CD4-positive, CD25-positive, alpha-beta regulatory T cell (primary cell): ENCODE data around the gene MERTK. TPM values are rescaled to one million over a fixed set of nuclear protein-coding genes. Genes with fewer than 3 reads are reported as not detected.
"Not testable (repeated sequence)": the region's sequence is repeated elsewhere in the genome, so short reads cannot be mapped to it uniquely, and the experiment has no call there.

Source experiments
- ATAC-seq, 2 donors: fragments of 150-1000 bp; cut with Tn5 transposase; one replicate each; pipeline ENCODE4 v1.10.0; 2021; ENCODE audit warnings: low read depth in 2 of 2, moderate number of reproducible peaks in 2 of 2, moderate library complexity in 1 of 2
- DNase-seq, 3 donors: peaks; one replicate each; pipeline versions ENCODE4 v3.0.0 to v3.0.0-alpha.2; 2012 to 2022; ENCODE audit warnings: mixed read lengths in 1 of 3
- H3K27ac ChIP-seq: one replicate; pipeline ENCODE4 v1.7.0; 2013; ENCODE audit warnings: mild to moderate bottlenecking, low read length; ENCODE audit not compliant: insufficient read depth, poor library complexity, severe bottlenecking
- H3K27me3 ChIP-seq: one replicate; pipeline ENCODE4 v1.7.0; 2013; ENCODE audit warnings: low read length; ENCODE audit not compliant: control insufficient read depth, insufficient read depth
- H3K36me3 ChIP-seq: one replicate; pipeline ENCODE4 v1.7.0; 2013; ENCODE audit warnings: mild to moderate bottlenecking, low read length, moderate library complexity; ENCODE audit not compliant: control insufficient read depth, insufficient read depth
- H3K4me1 ChIP-seq: 2 replicates; pipeline ENCODE4 v1.7.0; 2013; ENCODE audit warnings: mild to moderate bottlenecking, low read length; ENCODE audit not compliant: insufficient read depth, control insufficient read depth, poor library complexity, severe bottlenecking
- H3K4me3 ChIP-seq: one replicate; pipeline ENCODE4 v1.7.0; 2013; ENCODE audit warnings: low read depth, mild to moderate bottlenecking, low read length, moderate library complexity
- H3K9me3 ChIP-seq, 2 experiments: 1 replicate in 1 of 2; 2 replicates in 1 of 2; pipeline ENCODE4 v1.7.0; 2013; ENCODE audit warnings: low read length in 2 of 2, mild to moderate bottlenecking in 1 of 2, moderate library complexity in 1 of 2; ENCODE audit not compliant: control insufficient read depth in 2 of 2
- H3K27ac Mint-ChIP-seq, 3 donors: one replicate each; pipeline ENCODE4 v1.8.0; 2020 to 2022; ENCODE audit warnings: mild to moderate bottlenecking in 3 of 3, mixed read lengths in 3 of 3, moderate library complexity in 2 of 3
- H3K27me3 Mint-ChIP-seq: one replicate; pipeline ENCODE4 v1.8.0; 2022; ENCODE audit warnings: mild to moderate bottlenecking, mixed read lengths
- H3K36me3 Mint-ChIP-seq: one replicate; pipeline ENCODE4 v1.8.0; 2020; ENCODE audit warnings: mixed read lengths
- H3K4me1 Mint-ChIP-seq, 4 donors: one replicate each; pipeline ENCODE4 v1.8.0; 2020 to 2022; ENCODE audit warnings: mixed read lengths in 4 of 4, mild to moderate bottlenecking in 1 of 4
- H3K4me3 Mint-ChIP-seq, 4 donors: one replicate each; pipeline ENCODE4 v1.8.0; 2020 to 2022; ENCODE audit warnings: mild to moderate bottlenecking in 4 of 4, mixed read lengths in 4 of 4, moderate library complexity in 3 of 4
- H3K9me3 Mint-ChIP-seq, 7 donors: one replicate each; pipeline ENCODE4 v1.8.0; 2020 to 2022; ENCODE audit warnings: mixed read lengths in 7 of 7, mild to moderate bottlenecking in 3 of 7, moderate library complexity in 2 of 7
- polyA plus RNA-seq, 4 donors: library from polyadenylated mRNA; unstranded; fragments of 300-500 nt; fragmentation: Illumina TruSeq; gene quantifications; one replicate each; pipeline ENCODE4 v1.2.3, GENCODE V29; 2021
- total RNA-seq: library from RNA; stranded (reverse); gene quantifications from one replicate; pipeline ENCODE4 v1.2.3, GENCODE V29; 2022

MERTK gene
- total and polyA plus RNA-seq, 5 donors from 2014 or later, result 0.20 TPM; not detected in 4

GRCh38 chr2:112032224-112032586 lies 133.8 kb downstream of the MERTK start:
- Mint-ChIP-seq H3K27me3 (peaks cover 24% of the 10 kb centered on the region), H3K4me3 (no peak overlapping the region), H3K9me3 (peaks cover 0 to 6% (median 1%) of the 10 kb centered on the region in 7 donors), H3K27ac (no peak overlapping the region), H3K4me1 (peaks cover 0 to 7% (median 0%) of the 10 kb centered on the region in 4 donors), H3K36me3 (no peaks in the 10 kb centered on the region)
- Histone ChIP-seq H3K4me3 (no peak overlapping the region), H3K9me3 (peaks cover 0 to 2% of the 10 kb centered on the region in 2 experiments), H3K4me1 (no peaks in the 10 kb centered on the region), H3K36me3 (no peaks in the 10 kb centered on the region), H3K27me3 (peaks cover 2% of the 10 kb centered on the region), H3K27ac (no peak overlapping the region)
- ATAC-seq, result no peak
- no peak for DNase-seq

GRCh38 chr2:112032689-112033465 lies 134.5 kb downstream of the MERTK start:
- Histone ChIP-seq H3K36me3 (no peaks in the 10 kb centered on the region), H3K27ac (no peak overlapping the region), H3K27me3 (peaks cover 2% of the 10 kb centered on the region), H3K4me3 (no peak overlapping the region), H3K9me3 (peaks cover 0 to 5% of the 10 kb centered on the region in 2 experiments), H3K4me1 (no peaks in the 10 kb centered on the region)
- H3K27ac Mint-ChIP-seq, result no peak overlapping the region
- H3K36me3 Mint-ChIP-seq, result no peaks in the 10 kb centered on the region
- H3K9me3 Mint-ChIP-seq, result peaks cover 1 to 11% (median 6%) of the 10 kb centered on the region in 7 donors
- peaks cover 29% of the 10 kb centered on the region for H3K27me3 Mint-ChIP-seq
- DNase-seq (no peak), ATAC-seq (no peak)
- H3K4me3 Mint-ChIP-seq, result no peak overlapping the region
- peaks cover 0 to 7% (median 0%) of the 10 kb centered on the region in 4 donors for H3K4me1 Mint-ChIP-seq

GRCh38 chr2:112033600-112033999 lies 135.2 kb downstream of the MERTK start:
- Mint-ChIP-seq H3K36me3 (no peaks in the 10 kb centered on the region), H3K4me1 (peaks cover 0 to 7% (median 0%) of the 10 kb centered on the region in 4 donors), H3K27ac (no peak overlapping the region), H3K4me3 (no peak overlapping the region), H3K9me3 (peaks cover 1 to 14% (median 6%) of the 10 kb centered on the region in 7 donors), H3K27me3 (peaks cover 29% of the 10 kb centered on the region)
- no peak for DNase-seq
- H3K36me3 ChIP-seq, result no peaks in the 10 kb centered on the region
- peaks cover 0 to 5% of the 10 kb centered on the region in 2 experiments for H3K9me3 ChIP-seq
- no peak for ATAC-seq
- no peak overlapping the region for H3K27ac ChIP-seq
- H3K4me1 ChIP-seq, result no peaks in the 10 kb centered on the region
- H3K4me3 ChIP-seq, result no peak overlapping the region
- H3K27me3 ChIP-seq, result peaks cover 2% of the 10 kb centered on the region

GRCh38 chr2:112034924-112035323 lies 136.5 kb downstream of the MERTK start:
- Histone ChIP-seq H3K36me3 (no peaks in the 10 kb centered on the region), H3K27ac (no peak overlapping the region), H3K4me1 (no peaks in the 10 kb centered on the region), H3K27me3 (peaks cover 2% of the 10 kb centered on the region), H3K4me3 (no peak overlapping the region), H3K9me3 (peaks cover 0 to 5% of the 10 kb centered on the region in 2 experiments)
- DNase-seq (no peak), ATAC-seq (no peak)
- H3K4me3 Mint-ChIP-seq, result no peak overlapping the region
- no peaks in the 10 kb centered on the region for H3K36me3 Mint-ChIP-seq
- H3K9me3 Mint-ChIP-seq, result peaks cover under 1 to 17% (median 6%) of the 10 kb centered on the region in 7 donors
- peaks cover 0 to 7% (median 0%) of the 10 kb centered on the region in 4 donors for H3K4me1 Mint-ChIP-seq
- peaks cover 20% of the 10 kb centered on the region for H3K27me3 Mint-ChIP-seq
- H3K27ac Mint-ChIP-seq, result no peak overlapping the region

GRCh38 chr2:112035786-112036185 lies 137.4 kb downstream of the MERTK start:
- Mint-ChIP-seq H3K9me3 (peaks cover 0 to 19% (median 6%) of the 10 kb centered on the region in 7 donors), H3K27me3 (peaks cover 21% of the 10 kb centered on the region), H3K27ac (no peak overlapping the region), H3K4me3 (no peak overlapping the region), H3K4me1 (peaks cover 0 to 7% (median 0%) of the 10 kb centered on the region in 4 donors), H3K36me3 (no peaks in the 10 kb centered on the region)
- Histone ChIP-seq H3K27me3 (peaks cover 2% of the 10 kb centered on the region), H3K9me3 (peaks cover 0 to 5% of the 10 kb centered on the region in 2 experiments), H3K4me1 (no peaks in the 10 kb centered on the region), H3K27ac (no peak overlapping the region), H3K4me3 (no peak overlapping the region), H3K36me3 (no peaks in the 10 kb centered on the region)
- no peak for DNase-seq
- ATAC-seq, result no peak

GRCh38 chr2:112039556-112039955 lies 141.1 kb downstream of the MERTK start:
- H3K27me3 ChIP-seq, DNase-seq, H3K27ac Mint-ChIP-seq, H3K4me1 Mint-ChIP-seq, H3K27ac ChIP-seq, H3K4me1 ChIP-seq, H3K4me3 ChIP-seq, H3K4me3 Mint-ChIP-seq, H3K36me3 Mint-ChIP-seq, H3K36me3 ChIP-seq, H3K9me3 ChIP-seq, ATAC-seq: not testable (repeated sequence)
- Mint-ChIP-seq H3K27me3 (peaks cover 19% of the 10 kb centered on the region), H3K9me3 (peaks cover 0 to 21% (median 5%) of the 10 kb centered on the region in 7 donors)

GRCh38 chr2:112040066-112040465 lies 141.7 kb downstream of the MERTK start:
- H3K27ac ChIP-seq, H3K4me3 ChIP-seq, H3K4me3 Mint-ChIP-seq, H3K4me1 ChIP-seq, ATAC-seq, H3K27ac Mint-ChIP-seq, H3K9me3 ChIP-seq, H3K36me3 ChIP-seq, H3K36me3 Mint-ChIP-seq, DNase-seq, H3K4me1 Mint-ChIP-seq, H3K27me3 ChIP-seq: not testable (repeated sequence)
- Mint-ChIP-seq H3K9me3 (peaks cover 0 to 19% (median 3%) of the 10 kb centered on the region in 7 donors), H3K27me3 (peaks cover 21% of the 10 kb centered on the region)

- not testable (repeated sequence) for H3K36me3 Mint-ChIP-seq, H3K4me3 ChIP-seq, H3K27ac ChIP-seq, ATAC-seq, DNase-seq, H3K27ac Mint-ChIP-seq, H3K36me3 ChIP-seq, H3K4me1 Mint-ChIP-seq, H3K4me1 ChIP-seq, H3K27me3 ChIP-seq, H3K9me3 ChIP-seq, H3K4me3 Mint-ChIP-seq
- Mint-ChIP-seq H3K9me3 (peaks cover 2 to 21% (median 6%) of the 10 kb centered on the region in 7 donors), H3K27me3 (peaks cover 23% of the 10 kb centered on the region)
Observed at GRCh38 chr2:112041460-112041859, 143.1 kb downstream of the MERTK start.
